ENCODE data around the gene PFKM. TPM values are rescaled to one million over a fixed set of nuclear protein-coding genes. Genes with fewer than 3 reads are reported as not detected.

PFKM gene
- total RNA-seq, 4 donors from 2014 or later, result 21.7 to 48.8 (median 32.7) TPM

DNA sequence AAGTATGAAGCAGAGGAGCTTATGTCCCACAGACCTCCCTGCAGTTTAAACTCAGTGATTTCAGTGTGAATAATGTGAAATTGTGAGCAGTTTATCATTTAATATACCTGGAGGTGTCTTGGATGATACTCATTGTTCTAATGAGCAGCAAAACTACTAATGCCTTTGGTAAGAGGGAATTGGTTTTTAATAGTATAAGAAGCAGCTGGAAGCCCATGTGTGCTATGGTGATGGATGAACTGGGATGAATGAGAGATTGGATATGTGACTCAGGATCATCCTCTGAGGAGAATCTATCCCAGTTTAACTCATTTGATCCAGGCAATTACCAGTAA is 57.2 kb downstream of the PFKM start:
- in situ Hi-C loops (cut with MboI; ENCODE audit: low pct_ligation_motif_present in 1 of 4, low pct_unique_long_range_greater_than_20kb in 1 of 4, low sequenced_read_pairs in 3 of 4) (no loop called here), intact Hi-C loops (cut with DNase I; ENCODE audit: low total_unique reads) (no loop called here)
- Histone ChIP-seq H3K36me3 (no peaks in the 10 kb centered on the region), H3K9me3 (no peaks in the 10 kb centered on the region), H3K4me1 (no peaks in the 10 kb centered on the region), H3K4me3 (no peak overlapping the region), H3K27ac (no peak overlapping the region), H3K27me3 (peaks cover 38% of the 10 kb centered on the region)
- no peak for DNase-seq
- TF ChIP-seq CTCF (IDR thresholded peaks at IDR 0.05) (no peak), POLR2AphosphoS5 (IDR thresholded peaks at IDR 0.05) (no peak), EP300 (IDR thresholded peaks at IDR 0.05; ENCODE audit: low read depth) (no peak), POLR2A (IDR thresholded peaks at IDR 0.05) (no peak)

- peaks cover 54% of the 10 kb centered on the region for H3K27me3 ChIP-seq
- no peak for DNase-seq
Observed at GRCh38 chr12:48177982-48178381, 58.8 kb downstream of the PFKM start.

DNA sequence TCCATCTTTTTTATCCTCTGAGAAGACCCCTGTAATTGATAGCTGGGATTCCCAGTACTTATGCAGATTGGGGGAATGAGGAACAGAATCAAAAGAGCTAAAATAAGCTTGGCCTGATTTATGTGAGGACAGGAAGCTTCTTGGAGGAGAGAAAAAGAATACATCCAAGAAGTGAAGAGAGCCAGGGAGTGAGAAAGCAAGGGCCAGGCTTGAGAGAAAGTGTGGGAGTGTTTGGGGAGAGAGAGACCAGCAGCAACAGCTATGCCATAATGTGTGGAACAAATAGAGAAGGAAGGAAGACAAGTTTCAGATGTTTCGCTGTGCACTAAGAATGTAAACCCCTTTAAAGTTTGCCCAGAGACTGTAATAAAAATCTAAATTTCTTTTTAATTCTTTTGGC is 60.3 kb downstream of the PFKM start:
- no peaks in the 10 kb centered on the region for H3K9me3 ChIP-seq
- no peak overlapping the region for H3K27ac ChIP-seq
- no peaks in the 10 kb centered on the region for H3K36me3 ChIP-seq
- H3K4me1 ChIP-seq, result peaks cover 7 to 23% (median 16%) of the 10 kb centered on the region in 4 donors
- in situ Hi-C loops (cut with MboI; ENCODE audit: low pct_ligation_motif_present in 1 of 4, low pct_unique_long_range_greater_than_20kb in 1 of 4, low sequenced_read_pairs in 3 of 4), result no loop called here
- DNase-seq, result no peak
- TF ChIP-seq EP300 (IDR thresholded peaks at IDR 0.05; ENCODE audit: low read depth), result no peak
- TF ChIP-seq POLR2A (IDR thresholded peaks at IDR 0.05), result no peak
- no peak for TF ChIP-seq POLR2AphosphoS5 (IDR thresholded peaks at IDR 0.05)
- TF ChIP-seq CTCF (IDR thresholded peaks at IDR 0.05), result no peak
- peaks cover 68% of the 10 kb centered on the region for H3K27me3 ChIP-seq
- no peak overlapping the region for H3K4me3 ChIP-seq
- intact Hi-C loops (cut with DNase I; ENCODE audit: low total_unique reads), result no loop called here
- WGBS, 2 donors (ENCODE audit: low coverage in 1 of 2), result 75 to 94% methylated on average over 1 of the region's 1 CpG

More at GRCh38 chr12:48177982-48178381, 58.8 kb downstream of the PFKM start:
- no peak overlapping the region for H3K4me3 ChIP-seq
- in situ Hi-C loops (cut with MboI; ENCODE audit: low pct_ligation_motif_present in 1 of 4, low pct_unique_long_range_greater_than_20kb in 1 of 4, low sequenced_read_pairs in 3 of 4) (no loop called here), intact Hi-C loops (cut with DNase I; ENCODE audit: low total_unique reads) (no loop called here)
- no peak overlapping the region for H3K27ac ChIP-seq
- no peak for TF ChIP-seq POLR2AphosphoS5 (IDR thresholded peaks at IDR 0.05)
- no peak for TF ChIP-seq CTCF (IDR thresholded peaks at IDR 0.05)
- TF ChIP-seq POLR2A (IDR thresholded peaks at IDR 0.05), result no peak
- no peak for TF ChIP-seq EP300 (IDR thresholded peaks at IDR 0.05; ENCODE audit: low read depth)
- no peaks in the 10 kb centered on the region for H3K9me3 ChIP-seq
- H3K36me3 ChIP-seq, result no peaks in the 10 kb centered on the region
- H3K4me1 ChIP-seq, result peaks cover 3 to 8% (median 7%) of the 10 kb centered on the region in 4 donors
- WGBS, 2 donors (ENCODE audit: low coverage in 1 of 2), result 63 to 69% methylated on average over 3 to 4 of the region's 4 CpGs

DNA sequence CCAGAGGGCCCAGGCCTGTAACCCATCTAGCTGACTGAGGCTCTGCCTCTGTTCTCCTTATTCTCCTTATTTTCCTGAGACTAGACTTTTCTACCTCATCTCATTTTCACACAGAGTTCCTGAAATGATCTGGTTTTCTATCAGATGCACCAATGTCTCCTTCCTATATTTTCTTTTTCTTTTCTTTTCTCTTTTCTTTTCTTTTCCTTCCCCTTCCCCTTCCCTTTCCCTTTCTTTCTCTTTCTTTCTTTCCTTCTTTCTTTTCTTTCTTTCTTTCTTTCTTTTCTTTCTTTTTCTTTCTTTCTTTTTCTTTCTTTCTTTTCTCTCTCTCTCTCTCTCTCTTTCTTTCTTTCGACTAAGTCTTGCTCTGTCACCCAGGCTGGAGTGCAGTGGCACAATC is 61.3 kb downstream of the PFKM start:
- H3K27me3 ChIP-seq, result peaks cover 78% of the 10 kb centered on the region
- TF ChIP-seq POLR2A (IDR thresholded peaks at IDR 0.05) (no peak), CTCF (IDR thresholded peaks at IDR 0.05) (no peak), POLR2AphosphoS5 (IDR thresholded peaks at IDR 0.05) (no peak), EP300 (IDR thresholded peaks at IDR 0.05; ENCODE audit: low read depth) (no peak)
- 63 to 70% methylated on average over 1 of the region's 1 CpG for WGBS, 2 donors (ENCODE audit: low coverage in 1 of 2)
- DNase-seq, result no peak
- intact Hi-C loops (cut with DNase I; ENCODE audit: low total_unique reads) (no loop called here), in situ Hi-C loops (cut with MboI; ENCODE audit: low pct_ligation_motif_present in 1 of 4, low pct_unique_long_range_greater_than_20kb in 1 of 4, low sequenced_read_pairs in 3 of 4) (no loop called here)
- H3K4me3 ChIP-seq, result no peak overlapping the region
- H3K4me1 ChIP-seq, result peaks cover 7 to 24% (median 16%) of the 10 kb centered on the region in 4 donors
- no peak overlapping the region for H3K27ac ChIP-seq
- H3K9me3 ChIP-seq, result no peaks in the 10 kb centered on the region
- H3K36me3 ChIP-seq, result no peaks in the 10 kb centered on the region
